ENCODE data around the gene HOXD10.

Gene HOXD10

GRCh38 chr2:176082824-176083751 is 33.5 kb upstream of the HOXD10 start:
- H3K4me3 ChIP-seq (replicated peaks; ENCODE audit: low read depth, low read length) = no peak overlapping the region
- TF ChIP-seq, protein P1, sequence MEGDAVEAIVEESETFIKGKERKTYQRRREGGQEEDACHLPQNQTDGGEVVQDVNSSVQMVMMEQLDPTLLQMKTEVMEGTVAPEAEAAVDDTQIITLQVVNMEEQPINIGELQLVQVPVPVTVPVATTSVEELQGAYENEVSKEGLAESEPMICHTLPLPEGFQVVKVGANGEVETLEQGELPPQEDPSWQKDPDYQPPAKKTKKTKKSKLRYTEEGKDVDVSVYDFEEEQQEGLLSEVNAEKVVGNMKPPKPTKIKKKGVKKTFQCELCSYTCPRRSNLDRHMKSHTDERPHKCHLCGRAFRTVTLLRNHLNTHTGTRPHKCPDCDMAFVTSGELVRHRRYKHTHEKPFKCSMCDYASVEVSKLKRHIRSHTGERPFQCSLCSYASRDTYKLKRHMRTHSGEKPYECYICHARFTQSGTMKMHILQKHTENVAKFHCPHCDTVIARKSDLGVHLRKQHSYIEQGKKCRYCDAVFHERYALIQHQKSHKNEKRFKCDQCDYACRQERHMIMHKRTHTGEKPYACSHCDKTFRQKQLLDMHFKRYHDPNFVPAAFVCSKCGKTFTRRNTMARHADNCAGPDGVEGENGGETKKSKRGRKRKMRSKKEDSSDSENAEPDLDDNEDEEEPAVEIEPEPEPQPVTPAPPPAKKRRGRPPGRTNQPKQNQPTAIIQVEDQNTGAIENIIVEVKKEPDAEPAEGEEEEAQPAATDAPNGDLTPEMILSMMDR (IDR thresholded peaks at IDR 0.05; ENCODE audit: low read length, missing control alignments) = no peak
- no peak for DNase-seq (ENCODE audit: low read depth)

GRCh38 chr2:176083796-176084261 is 32.7 kb upstream of the HOXD10 start, which contains the start of gene EVX2:
Gene EVX2, minus strand, starts transcription at chr2:176083962. Its CDS starts 186 bp downstream, at chr2:176083776.
- H3K4me3 ChIP-seq (replicated peaks; ENCODE audit: low read depth, low read length) = no peak within 1 kb of the TSS
- TF ChIP-seq, protein P1 (IDR thresholded peaks at IDR 0.05; ENCODE audit: low read length, missing control alignments) = no peak
- DNase-seq (ENCODE audit: low read depth) = no peak

GRCh38 chr2:176084611-176085119 is 31.9 kb upstream of the HOXD10 start:
- DNase-seq (ENCODE audit: low read depth) = no peak
- TF ChIP-seq, protein P1 (IDR thresholded peaks at IDR 0.05; ENCODE audit: low read length, missing control alignments) = no peak
- H3K4me3 ChIP-seq (replicated peaks; ENCODE audit: low read depth, low read length) = no peak overlapping the region

DNA sequence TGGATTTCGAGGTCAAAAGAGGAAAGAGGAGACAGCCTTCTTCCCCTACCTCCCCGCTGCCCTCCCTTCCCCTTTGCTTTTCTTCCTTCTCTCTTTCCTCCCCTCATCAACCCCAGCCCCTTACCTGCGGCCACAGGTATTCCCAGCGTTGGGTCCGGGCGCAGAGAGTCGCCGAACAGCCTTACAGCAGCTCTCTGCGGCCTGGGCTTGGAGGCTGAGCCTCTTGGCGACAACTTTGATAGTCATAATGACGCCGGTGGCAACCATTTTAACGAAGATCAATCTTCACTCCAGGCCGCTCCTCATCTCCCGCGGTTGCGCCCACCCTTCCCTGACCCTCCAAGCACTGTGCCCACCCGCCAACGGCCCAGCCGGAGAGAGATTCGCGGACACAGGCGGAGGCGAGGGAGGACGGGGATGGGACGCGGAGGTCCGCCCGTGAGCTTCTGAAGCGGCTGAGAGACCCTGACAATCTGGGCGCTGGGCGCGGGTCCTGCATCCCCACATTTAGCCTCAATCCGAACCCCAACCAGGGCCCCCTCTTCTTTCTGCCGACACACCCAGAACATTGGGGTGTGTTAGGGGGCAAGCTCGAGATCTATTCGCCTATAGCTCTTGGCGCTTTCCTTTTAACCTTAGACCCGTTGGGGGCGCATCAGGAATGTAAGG is 31.3 kb upstream of the HOXD10 start:
- H3K4me3 ChIP-seq (replicated peaks; ENCODE audit: low read depth, low read length) = no peak overlapping the region
- TF ChIP-seq, protein P1 (IDR thresholded peaks at IDR 0.05; ENCODE audit: low read length, missing control alignments) = no peak
- no peak for DNase-seq (ENCODE audit: low read depth)

DNA sequence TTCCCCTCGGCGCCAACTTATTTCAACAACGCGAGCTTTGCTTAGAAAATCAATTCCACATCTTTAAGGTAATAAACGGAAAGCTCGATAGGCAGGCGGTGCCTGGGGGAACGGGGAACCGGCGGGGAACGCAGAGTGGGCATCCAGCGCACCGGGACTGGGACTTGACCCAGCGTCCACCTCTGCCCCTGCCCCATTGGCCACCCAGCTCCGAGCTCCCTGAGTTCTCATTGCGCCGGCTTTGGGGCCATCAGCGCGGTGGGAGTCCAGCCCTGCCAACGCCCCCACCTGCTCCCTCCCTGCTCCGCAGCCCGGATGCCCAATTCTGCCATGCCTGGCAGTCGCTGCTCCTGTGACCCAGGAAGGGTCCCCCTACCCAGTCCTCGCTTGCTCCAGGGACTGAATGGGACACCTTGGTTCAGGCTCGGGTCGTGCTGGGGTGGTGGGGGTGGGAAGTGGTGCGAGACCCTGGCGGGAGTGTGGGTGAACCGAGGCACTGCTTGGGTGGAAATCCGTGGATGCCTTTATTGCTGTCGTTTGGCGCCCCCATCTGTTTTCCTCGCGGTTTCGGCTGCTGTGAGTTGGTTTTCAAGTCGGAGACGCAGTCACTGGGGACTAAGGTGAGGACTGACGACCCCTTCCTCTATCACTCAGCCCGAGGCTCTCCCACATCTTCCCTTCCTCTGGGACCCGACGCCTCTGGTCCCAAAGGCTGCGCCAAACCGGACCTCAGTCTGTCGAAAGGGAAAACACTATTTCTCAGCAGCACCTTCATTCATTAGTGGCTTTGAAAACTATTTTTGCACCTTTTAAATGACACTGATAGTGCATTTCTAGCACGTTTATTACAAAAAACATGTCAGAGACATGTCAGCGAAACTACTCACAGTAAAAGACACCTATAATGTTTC is 30.5 kb upstream of the HOXD10 start:
- no peak overlapping the region for H3K4me3 ChIP-seq (replicated peaks; ENCODE audit: low read depth, low read length)
- DNase-seq (ENCODE audit: low read depth) = peak; percentile 37
- TF ChIP-seq, protein P1 (IDR thresholded peaks at IDR 0.05; ENCODE audit: low read length, missing control alignments) = peak; percentile 49
